AG04449 (cell line): ENCODE measurements around the gene NEK9.
A peak's percentile ranks its signal among the peaks of the same experiment; 100 is the strongest.
"Not testable (repeated sequence)": the region's sequence is repeated elsewhere in the genome, so short reads cannot be mapped to it uniquely, and the experiment has no call there.

Experiments
- CTCF ChIA-PET: fragments of 350-600 bp; formaldehyde crosslinking; extraction: SDS; loops from one replicate; lab custom pipeline; 2021; ENCODE audit warnings: antibody characterized with exemption; lab: Yijun Ruan, JAX
- POLR2A ChIA-PET: fragments of 400-600, 350-600 bp; formaldehyde crosslinking; extraction: SDS; loops from one replicate; lab custom pipeline; 2020; ENCODE audit warnings: antibody characterized with exemption, inconsistent platforms; lab: Yijun Ruan, JAX
- DNase-seq: peaks from one replicate; pipeline ENCODE4 v3.0.0-alpha.2; 2010; ENCODE audit warnings: low read depth, low spot score
- H3K4me3 ChIP-seq: 2 replicates; pipeline ENCODE4 v1.5.1; 2011; ENCODE audit warnings: low read depth, mild to moderate bottlenecking, control low read depth, low read length
- CTCF ChIP-seq: IDR thresholded peaks from one replicate; pipeline ENCODE4 v1.5.1; 2011; ENCODE audit warnings: mild to moderate bottlenecking, moderate library complexity, low read length, control low read depth, inconsistent platforms; ENCODE audit not compliant: insufficient read depth; ENCODE audit errors: missing control alignments

Gene NEK9

GRCh38 chr14:75132382-75133086, 5.7 kb upstream of the NEK9 start:
- peak; percentile 60 for TF ChIP-seq CTCF
- no peak for DNase-seq
- H3K4me3 ChIP-seq: no peak overlapping the region
- POLR2A ChIA-PET: no interaction called here
- CTCF ChIA-PET: interaction anchor here (0.8 to 14.1 kb wide), 11 partner anchors 9 to 429 kb away, joined by 3 to 518 read pairs (median 4); no protein-coding TSS in a partner anchor

- POLR2A ChIA-PET: interaction anchor here (1.3 kb wide), 1 partner anchor 150 kb away, joined by 3 read pairs; the partner anchor contains the start of gene FOS
- TF ChIP-seq CTCF: no peak
- CTCF ChIA-PET: interaction anchor here (1.3 to 14.1 kb wide), 4 partner anchors 13 to 360 kb away, joined by 3 to 518 read pairs (median 26); no protein-coding TSS in a partner anchor
- no peak for DNase-seq
- no peak overlapping the region for H3K4me3 ChIP-seq
Measured at GRCh38 chr14:75128596-75128990, 1.7 kb upstream of the NEK9 start.

- CTCF ChIA-PET: interaction anchor here (1.3 to 14.1 kb wide), 4 partner anchors 14 to 361 kb away, joined by 3 to 518 read pairs (median 26); no protein-coding TSS in a partner anchor
- no peak for DNase-seq
- peak overlapping the region; percentile 75 for H3K4me3 ChIP-seq
- POLR2A ChIA-PET: interaction anchor here (1.3 kb wide), 1 partner anchor 151 kb away, joined by 3 read pairs; the partner anchor contains the start of gene FOS
- TF ChIP-seq CTCF: no peak
Measured at GRCh38 chr14:75127903-75128595, 1.2 kb upstream of the NEK9 start.

- not testable (repeated sequence) for DNase-seq
Measured at GRCh38 chr14:75127474-75127820, 599 bp upstream of the NEK9 start.

GRCh38 chr14:75126121-75126544, 715 bp downstream of the NEK9 start:
- CTCF ChIA-PET: interaction anchor here (0.6 to 14.1 kb wide), 6 partner anchors 21 to 221 kb away, joined by 3 to 518 read pairs (median 3); no protein-coding TSS in a partner anchor
- POLR2A ChIA-PET: interaction anchor here (0.6 to 1.4 kb wide), 3 partner anchors 35 to 315 kb away, joined by 4 to 7 read pairs (median 4); no protein-coding TSS in a partner anchor
- TF ChIP-seq CTCF: no peak

More at GRCh38 chr14:75127474-75127820, 599 bp upstream of the NEK9 start:
- ChIA-PET POLR2A (interaction anchor here (0.5 to 1.4 kb wide), 3 partner anchors 168 to 240 kb away, joined by 5 to 7 read pairs (median 5); no protein-coding TSS in a partner anchor), CTCF (interaction anchor here (5.4 to 14.1 kb wide), 2 partner anchors 14 to 175 kb away, joined by 48 to 518 read pairs; no protein-coding TSS in a partner anchor)
- H3K4me3 ChIP-seq: peak overlapping the region; percentile 75

GRCh38 chr14:75125617-75126016, 1.2 kb downstream of the NEK9 start:
- H3K4me3 ChIP-seq: peak overlapping the region; percentile 75
- peak; percentile 54 for DNase-seq
- POLR2A ChIA-PET: no interaction called here
- CTCF ChIA-PET: interaction anchor here (0.7 to 14.1 kb wide), 2 partner anchors 35 to 176 kb away, joined by 3 to 518 read pairs; no protein-coding TSS in a partner anchor
- no peak for TF ChIP-seq CTCF

More at GRCh38 chr14:75126121-75126544, 715 bp downstream of the NEK9 start:
- peak overlapping the region; percentile 75 for H3K4me3 ChIP-seq
- DNase-seq: no peak
